ENCODE measurements around the gene FAAH2.
"Not testable (repeated sequence)": the region's sequence is repeated elsewhere in the genome, so short reads cannot be mapped to it uniquely, and the experiment has no call there.

FAAH2 gene, protein sequence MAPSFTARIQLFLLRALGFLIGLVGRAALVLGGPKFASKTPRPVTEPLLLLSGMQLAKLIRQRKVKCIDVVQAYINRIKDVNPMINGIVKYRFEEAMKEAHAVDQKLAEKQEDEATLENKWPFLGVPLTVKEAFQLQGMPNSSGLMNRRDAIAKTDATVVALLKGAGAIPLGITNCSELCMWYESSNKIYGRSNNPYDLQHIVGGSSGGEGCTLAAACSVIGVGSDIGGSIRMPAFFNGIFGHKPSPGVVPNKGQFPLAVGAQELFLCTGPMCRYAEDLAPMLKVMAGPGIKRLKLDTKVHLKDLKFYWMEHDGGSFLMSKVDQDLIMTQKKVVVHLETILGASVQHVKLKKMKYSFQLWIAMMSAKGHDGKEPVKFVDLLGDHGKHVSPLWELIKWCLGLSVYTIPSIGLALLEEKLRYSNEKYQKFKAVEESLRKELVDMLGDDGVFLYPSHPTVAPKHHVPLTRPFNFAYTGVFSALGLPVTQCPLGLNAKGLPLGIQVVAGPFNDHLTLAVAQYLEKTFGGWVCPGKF

DNA sequence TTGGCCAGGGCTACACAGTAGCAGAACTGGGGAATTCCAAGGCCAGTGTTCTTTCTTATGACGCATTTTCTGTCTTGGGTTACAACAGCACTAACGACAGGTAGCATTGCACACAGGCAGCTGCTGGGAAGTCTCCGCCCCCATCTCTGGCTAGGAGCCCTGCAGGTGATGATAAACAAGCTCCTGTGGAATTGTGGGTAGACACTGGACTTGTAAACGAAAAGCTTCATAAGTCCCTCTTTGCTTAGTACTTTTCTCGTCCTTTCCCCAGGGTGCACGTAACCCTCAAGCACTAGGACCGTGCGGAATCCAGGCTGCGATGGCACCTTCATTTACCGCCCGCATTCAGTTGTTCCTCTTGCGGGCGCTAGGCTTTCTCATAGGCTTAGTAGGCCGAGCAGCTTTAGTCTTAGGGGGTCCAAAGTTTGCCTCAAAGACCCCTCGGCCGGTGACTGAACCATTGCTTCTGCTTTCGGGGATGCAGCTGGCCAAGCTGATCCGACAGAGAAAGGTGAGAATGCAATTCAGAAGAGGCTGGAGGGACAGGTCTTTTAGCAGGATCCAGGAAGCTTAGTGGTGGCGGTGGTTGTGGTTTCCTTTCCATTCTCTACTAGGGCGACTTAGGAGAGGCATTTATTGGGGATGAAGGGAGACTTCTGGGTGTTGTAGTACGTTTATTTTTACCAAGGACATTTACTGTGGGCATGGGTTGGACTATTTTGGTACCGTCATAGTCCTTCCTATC, at the start of gene FAAH2:
FAAH2 (plus strand) TSS at position 200 of the 745 bp plus-strand sequence; CDS start at position 320, 120 bp downstream.
- peak; percentile 91 for DNase-seq

DNA sequence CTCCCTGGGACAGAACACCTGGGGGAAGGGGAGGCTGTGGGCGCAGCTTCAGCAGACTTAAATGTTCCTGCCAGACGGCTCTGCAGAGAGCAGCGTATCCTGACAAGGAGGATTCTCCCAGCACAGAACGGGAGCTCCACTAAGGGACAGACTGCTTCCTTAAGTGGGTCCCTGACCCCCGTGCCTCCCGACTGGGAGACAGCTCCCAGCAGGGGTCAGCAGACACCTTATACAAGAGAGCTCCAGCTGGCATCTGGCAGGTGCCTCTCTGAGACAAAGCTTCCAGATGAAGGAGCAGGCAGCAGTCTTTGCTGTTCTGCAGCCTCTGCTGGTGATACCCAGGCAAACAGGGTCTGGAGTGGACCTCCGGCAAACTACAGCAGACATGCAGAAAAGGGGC, 44.5 kb upstream of the FAAH2 start:
- DNase-seq = no peak

- no peak for DNase-seq
Observed at GRCh38 chrX:57251965-57252364, 34.5 kb upstream of the FAAH2 start.

DNA sequence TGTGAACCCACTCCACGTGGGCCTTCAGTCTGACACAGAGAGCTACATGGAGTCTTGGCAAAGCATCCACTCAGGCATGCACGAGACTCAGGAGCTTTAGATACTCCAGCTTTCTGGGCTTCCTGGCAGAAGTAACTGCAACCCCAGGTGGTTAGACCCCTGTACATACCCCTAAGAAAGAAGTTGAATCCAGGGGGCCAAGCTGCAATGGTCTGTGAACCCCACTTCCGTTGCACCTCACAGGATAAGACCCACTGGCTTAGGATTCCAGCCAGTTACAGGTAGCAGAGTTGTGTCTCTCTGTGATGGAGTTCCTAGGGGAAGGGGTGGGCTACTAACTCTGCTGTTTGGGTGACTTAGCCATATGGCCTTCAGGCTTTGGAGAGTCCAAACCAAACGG, 21.4 kb upstream of the FAAH2 start:
- DNase-seq = no peak

DNA sequence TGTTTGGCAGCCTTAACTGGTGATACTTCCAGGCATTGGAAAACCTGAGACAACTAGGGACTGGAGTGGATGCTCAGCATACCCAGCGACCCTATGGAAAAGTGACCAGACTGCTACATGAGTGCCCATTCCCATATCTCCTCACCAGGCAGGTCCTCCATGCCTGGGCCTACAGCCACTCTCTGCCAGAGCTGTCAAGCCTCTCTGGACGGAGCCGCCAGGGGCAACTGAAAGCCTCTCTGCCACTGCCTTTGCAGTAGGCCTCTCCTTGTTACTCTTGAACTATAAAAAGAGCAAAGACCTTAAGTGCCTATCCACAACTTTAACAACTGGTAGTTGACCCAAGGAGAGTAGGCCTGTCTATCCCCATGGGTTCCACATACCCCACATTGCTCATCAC, 20.2 kb upstream of the FAAH2 start:
- DNase-seq = no peak

DNA sequence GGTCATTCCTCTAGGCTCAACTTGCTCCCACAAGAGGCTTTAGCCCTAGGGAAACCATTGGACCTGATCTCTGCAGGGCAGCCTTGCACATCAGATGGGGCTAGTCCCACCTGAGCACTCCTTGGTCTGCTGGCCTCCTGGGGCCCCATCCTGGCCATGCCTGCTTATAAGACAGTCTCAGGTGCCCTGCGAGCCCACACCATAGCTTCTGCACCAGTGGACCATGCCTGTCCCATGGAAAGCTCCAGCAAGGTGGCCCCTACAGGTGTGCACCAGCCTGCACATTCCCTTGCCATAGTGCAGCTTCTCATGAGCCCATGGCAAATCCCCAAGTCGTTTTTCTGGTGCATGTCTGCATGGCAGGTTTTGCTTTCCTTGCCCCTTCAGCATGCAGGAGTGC, 19.6 kb upstream of the FAAH2 start:
- DNase-seq = no peak

DNA sequence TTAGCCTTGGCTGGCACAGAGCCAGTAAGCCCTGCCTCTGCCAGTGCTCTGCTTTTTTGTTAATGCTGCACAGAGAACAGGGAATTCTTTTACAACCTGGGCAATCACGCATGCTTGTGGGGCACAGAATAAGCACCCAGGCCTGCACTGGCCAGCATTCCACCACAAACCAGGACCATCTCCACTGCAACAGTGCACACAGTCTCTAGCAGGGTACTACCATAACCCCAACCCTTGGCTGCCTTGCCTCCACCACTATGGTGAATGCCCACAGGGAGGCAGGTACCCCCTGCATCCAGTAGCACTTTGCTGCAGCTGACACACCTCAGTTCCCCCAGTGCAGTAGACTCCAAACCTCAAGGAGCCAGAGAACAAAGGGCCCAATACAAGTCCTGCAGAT, 19.2 kb upstream of the FAAH2 start:
- no peak for DNase-seq

DNA sequence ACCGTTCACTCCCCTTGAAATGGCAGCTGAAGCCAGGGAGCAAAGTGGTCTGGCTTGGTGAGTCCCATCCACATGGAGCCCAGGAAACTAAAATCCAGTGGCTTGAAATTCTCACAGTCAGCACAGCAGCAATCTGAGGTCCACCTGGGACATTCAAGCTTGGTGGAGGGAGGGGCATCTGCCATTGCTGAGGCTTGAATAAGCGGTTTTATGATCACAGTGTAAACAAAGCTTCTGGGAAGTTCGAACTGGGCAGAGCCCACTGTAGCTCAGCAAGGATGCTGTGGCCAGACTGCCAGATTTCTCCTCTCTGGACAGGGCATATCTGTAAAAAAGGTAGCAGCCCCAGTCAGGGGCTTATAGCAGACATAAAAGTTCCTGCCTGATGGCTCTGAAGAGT, 15.5 kb upstream of the FAAH2 start:
- no peak for DNase-seq

GRCh38 chrX:57282568-57282967, 3.9 kb upstream of the FAAH2 start:
- peak; percentile 8 for DNase-seq

GRCh38 chrX:57285001-57285400, 1.5 kb upstream of the FAAH2 start:
- DNase-seq = no peak

DNA sequence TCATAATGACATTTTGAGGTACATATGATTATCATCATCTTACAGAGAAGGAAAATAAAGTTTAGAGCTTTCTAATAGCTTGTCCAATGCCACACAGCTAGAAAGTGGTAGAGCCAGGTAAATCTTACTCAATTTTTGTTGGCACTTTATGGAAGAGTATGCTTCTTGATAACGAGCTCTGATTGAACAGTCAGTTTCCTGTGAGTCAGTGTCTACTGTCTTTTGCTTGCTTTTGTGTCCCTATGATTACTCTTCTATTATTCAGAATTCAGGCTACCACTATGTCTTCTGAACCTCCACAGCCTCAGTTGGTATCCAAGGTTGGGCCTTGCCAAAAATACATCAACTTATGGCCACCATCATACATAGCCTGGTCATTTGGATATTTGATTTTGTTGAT, 2.6 kb downstream of the FAAH2 start:
- no peak for DNase-seq

GRCh38 chrX:57294961-57295360, 8.5 kb downstream of the FAAH2 start:
- DNase-seq = no peak

GRCh38 chrX:57295679-57296078, 9.2 kb downstream of the FAAH2 start:
- DNase-seq = not testable (repeated sequence)

- DNase-seq = no peak
Observed at GRCh38 chrX:57313583-57314215, 27.2 kb downstream of the FAAH2 start.

DNA sequence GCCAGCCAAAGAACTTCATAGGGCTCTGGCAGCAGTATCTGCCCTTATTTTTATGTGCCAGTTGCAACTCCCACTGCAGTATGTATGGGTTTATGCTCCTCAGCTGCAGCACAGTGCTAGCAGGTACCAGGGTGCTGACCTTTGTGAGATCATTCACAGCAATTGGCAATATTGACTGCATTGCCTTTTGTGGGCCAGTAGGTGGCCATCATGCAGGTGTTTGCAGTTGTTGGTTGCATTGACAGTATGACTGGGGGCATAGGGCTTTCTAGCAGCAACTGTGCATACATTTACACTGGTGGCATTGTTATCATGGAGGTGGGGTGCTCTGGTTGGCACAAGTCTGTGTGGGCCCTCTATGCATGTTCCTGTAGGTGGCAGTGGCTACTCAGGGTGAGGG, 42.5 kb downstream of the FAAH2 start:
- DNase-seq = no peak

DNA sequence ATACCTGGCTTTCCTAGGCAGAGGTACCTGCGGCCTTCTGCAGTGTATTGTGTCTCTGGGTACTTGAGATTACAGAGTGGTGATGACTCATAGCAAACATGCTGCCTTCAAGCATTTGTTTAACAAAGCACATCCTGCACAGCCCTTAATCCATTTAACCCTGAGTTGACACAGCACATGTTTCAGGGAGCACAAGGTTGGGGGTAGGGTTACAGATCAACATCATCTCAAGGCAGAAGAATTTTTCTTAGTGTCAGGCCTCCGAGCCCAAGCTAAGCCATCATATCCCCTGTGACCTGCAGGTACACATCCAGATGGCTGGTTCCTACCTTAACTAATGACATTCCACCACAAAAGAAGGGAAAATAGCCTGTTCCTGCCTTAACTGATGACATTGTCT, 49.3 kb downstream of the FAAH2 start:
- not testable (repeated sequence) for DNase-seq

GRCh38 chrX:57353472-57354132, 67.1 kb downstream of the FAAH2 start:
- DNase-seq = no peak

DNA sequence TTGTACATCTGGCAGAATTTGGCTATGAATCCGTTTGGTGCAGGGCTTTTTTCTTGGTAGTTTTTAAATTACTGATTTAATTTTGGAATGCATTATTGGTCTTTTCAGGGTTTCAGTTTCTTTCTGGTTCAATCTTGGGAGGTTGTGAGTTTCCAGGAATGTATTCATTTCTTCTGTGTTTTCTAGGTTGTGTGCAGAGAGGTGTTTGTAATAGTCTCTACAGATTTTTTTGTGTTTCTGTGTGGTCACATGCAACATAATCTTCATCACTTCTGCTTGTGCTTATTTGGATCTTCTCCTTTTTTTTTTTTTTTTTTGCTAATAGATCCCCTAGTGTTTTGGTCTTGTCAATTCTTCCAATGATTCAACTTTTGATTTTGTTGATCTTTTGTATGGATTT, 77.6 kb downstream of the FAAH2 start:
- DNase-seq = no peak

DNA sequence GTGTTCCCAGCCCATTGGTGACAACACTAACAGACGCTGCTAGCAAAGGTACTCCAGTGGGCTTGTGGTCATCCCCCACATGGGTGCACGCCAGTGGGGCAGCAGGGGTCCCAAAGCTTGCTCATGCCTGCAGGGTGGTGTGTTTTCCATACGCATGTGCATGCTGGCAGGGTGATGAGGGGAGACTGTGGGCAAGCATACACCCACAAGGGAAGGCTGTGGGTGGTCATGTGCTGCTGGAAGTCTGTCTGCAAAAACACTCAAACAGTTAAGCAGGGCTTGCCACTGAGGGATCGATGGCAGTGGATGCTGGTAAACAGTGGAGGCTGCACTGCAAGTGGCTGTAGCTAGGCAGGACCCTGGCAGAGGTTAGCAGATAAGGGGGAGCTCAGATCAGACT, 79.9 kb downstream of the FAAH2 start:
- DNase-seq = no peak

DNA sequence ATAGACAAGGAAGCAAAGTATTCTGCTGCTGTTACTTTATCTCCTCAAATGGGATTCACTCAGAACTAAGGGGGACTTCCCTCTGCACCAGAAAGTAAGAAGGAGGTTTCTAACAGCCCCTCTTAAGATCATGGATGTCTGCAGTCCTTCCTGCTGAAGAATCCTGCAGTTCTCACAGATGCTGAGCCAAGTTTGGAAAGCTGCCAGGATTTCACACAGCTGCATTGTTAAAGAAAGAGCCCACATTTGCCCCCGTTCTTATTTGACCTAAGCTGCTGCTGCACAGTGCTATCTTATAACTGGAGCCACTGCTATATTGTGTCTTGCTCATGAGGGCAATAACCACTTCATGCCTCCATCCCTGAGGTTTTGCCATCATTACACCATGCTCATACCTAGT, 81.1 kb downstream of the FAAH2 start:
- DNase-seq = no peak

GRCh38 chrX:57368158-57368557, 81.7 kb downstream of the FAAH2 start:
- DNase-seq = no peak

- no peak for DNase-seq
Observed at GRCh38 chrX:57379296-57379695, 92.8 kb downstream of the FAAH2 start.
